Peyer's patch (tissue), 4 donors: ENCODE measurements around the gene PPP1R36.

Source experiments
- POLR2A ChIP-seq, 2 donors: fragments of 450-650 bp; IDR thresholded peaks; one replicate each; pipeline ENCODE4 v1.5.1; 2017; ENCODE audit warnings: antibody characterized with exemption in 2 of 2, mild to moderate bottlenecking in 2 of 2, moderate library complexity in 2 of 2
- TF ChIP-seq, protein P1 (sequence below), 6 experiments: fragments of 450-650 bp in 4 of 6; fragments of 200-600 bp in 2 of 6; sonication (generic) in 1 of 6; IDR thresholded peaks; one replicate each; pipeline ENCODE4 v1.5.1; 2017 to 2019; ENCODE audit warnings: antibody characterized with exemption in 6 of 6, mild to moderate bottlenecking in 3 of 6, moderate library complexity in 1 of 6

DNA sequence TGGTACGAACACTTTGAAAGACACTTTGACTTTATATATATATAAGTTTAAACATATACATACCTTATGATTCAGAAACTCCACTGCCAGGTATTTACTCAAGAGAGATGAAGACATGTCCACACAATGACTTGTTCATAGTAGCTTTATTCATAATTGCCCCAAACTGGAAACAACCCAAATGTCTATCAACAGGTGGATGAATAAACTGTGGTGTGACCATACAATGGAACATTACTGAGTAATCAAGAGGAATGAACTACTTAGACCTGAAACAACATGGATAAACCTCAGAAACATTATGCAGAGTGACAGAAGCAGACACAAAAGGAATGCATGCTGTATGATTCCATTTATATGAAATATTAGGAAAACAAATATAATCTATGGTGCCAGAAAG is 71.1 kb downstream of the PPP1R36 start:
- TF ChIP-seq, protein P1, sequence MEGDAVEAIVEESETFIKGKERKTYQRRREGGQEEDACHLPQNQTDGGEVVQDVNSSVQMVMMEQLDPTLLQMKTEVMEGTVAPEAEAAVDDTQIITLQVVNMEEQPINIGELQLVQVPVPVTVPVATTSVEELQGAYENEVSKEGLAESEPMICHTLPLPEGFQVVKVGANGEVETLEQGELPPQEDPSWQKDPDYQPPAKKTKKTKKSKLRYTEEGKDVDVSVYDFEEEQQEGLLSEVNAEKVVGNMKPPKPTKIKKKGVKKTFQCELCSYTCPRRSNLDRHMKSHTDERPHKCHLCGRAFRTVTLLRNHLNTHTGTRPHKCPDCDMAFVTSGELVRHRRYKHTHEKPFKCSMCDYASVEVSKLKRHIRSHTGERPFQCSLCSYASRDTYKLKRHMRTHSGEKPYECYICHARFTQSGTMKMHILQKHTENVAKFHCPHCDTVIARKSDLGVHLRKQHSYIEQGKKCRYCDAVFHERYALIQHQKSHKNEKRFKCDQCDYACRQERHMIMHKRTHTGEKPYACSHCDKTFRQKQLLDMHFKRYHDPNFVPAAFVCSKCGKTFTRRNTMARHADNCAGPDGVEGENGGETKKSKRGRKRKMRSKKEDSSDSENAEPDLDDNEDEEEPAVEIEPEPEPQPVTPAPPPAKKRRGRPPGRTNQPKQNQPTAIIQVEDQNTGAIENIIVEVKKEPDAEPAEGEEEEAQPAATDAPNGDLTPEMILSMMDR (IDR thresholded peaks at IDR 0.05) = no peak
- TF ChIP-seq POLR2A (IDR thresholded peaks at IDR 0.05) = no peak
